ENCODE measurements around the gene PPA2.

The PPA2 gene

GRCh38 chr4:105351861-105352260 is 122.0 kb downstream of the PPA2 start (continued):
- no peak for TF ChIP-seq ZNF639 (tag by site-specific recombination; IDR thresholded peaks at IDR 0.05)
- TF ChIP-seq ZNF133 (tag by site-specific recombination; IDR thresholded peaks at IDR 0.05): no peak

GRCh38 chr4:105350859-105351490 is 122.9 kb downstream of the PPA2 start:
- Histone ChIP-seq H3K4me1 (ENCODE audit: control insufficient read depth, insufficient read depth, low read length) (no peaks in the 10 kb centered on the region), H3K36me3 (ENCODE audit: control insufficient read depth in 2 of 2, insufficient read depth in 1 of 2, low read length in 2 of 2) (no peaks in the 10 kb centered on the region), H3K9me3 (ENCODE audit: control insufficient read depth, insufficient read depth, low read depth, low read length) (no peaks in the 10 kb centered on the region), H3K4me3 (ENCODE audit: low read depth, low read length) (no peak overlapping the region), H3K27ac (ENCODE audit: extremely low read depth, low read depth, low read length) (no peak overlapping the region)
- ChIA-PET CTCF (no interaction called here), POLR2A (no interaction called here)
- TF ChIP-seq ZNF302 (tag by site-specific recombination; IDR thresholded peaks at IDR 0.05; ENCODE audit: low read depth) (no peak), PRDM6 (tag by site-specific recombination; IDR thresholded peaks at IDR 0.05) (peak; percentile 83)

- H3K9me3 ChIP-seq (ENCODE audit: control insufficient read depth, insufficient read depth, low read depth, low read length): no peaks in the 10 kb centered on the region
- CTCF ChIA-PET: no interaction called here
- H3K36me3 ChIP-seq (ENCODE audit: control insufficient read depth in 2 of 2, insufficient read depth in 1 of 2, low read length in 2 of 2): no peaks in the 10 kb centered on the region
- 0 out of 2 replicates have a peak, but pooled peaks cover 4% of the 10 kb centered on the region for H3K4me1 ChIP-seq (ENCODE audit: control insufficient read depth, insufficient read depth, low read length)
- no peak overlapping the region for H3K4me3 ChIP-seq (ENCODE audit: low read depth, low read length)
- no peak overlapping the region for H3K27ac ChIP-seq (ENCODE audit: extremely low read depth, low read depth, low read length)
- TF ChIP-seq ZNF214 (tag by site-specific recombination; IDR thresholded peaks at IDR 0.05; ENCODE audit: borderline replicate concordance) (no peak), ZNF335 (tag by site-specific recombination; conservative IDR thresholded peaks at IDR 0.05) (no peak), ZEB2 (tag by site-specific recombination; IDR thresholded peaks at IDR 0.05) (no peak), ZFP69B (tag by site-specific recombination; IDR thresholded peaks at IDR 0.05) (no peak), ZNF133 (tag by site-specific recombination; IDR thresholded peaks at IDR 0.05) (no peak), ZNF366 (tag by site-specific recombination; conservative IDR thresholded peaks at IDR 0.05) (no peak), ZNF777 (tag by site-specific recombination; IDR thresholded peaks at IDR 0.05; ENCODE audit: borderline replicate concordance) (no peak), BCL6B (tag by site-specific recombination; IDR thresholded peaks at IDR 0.05) (no peak), ZNF670 (tag by site-specific recombination; IDR thresholded peaks at IDR 0.05; ENCODE audit: low read depth) (no peak), ZNF664 (tag by site-specific recombination; IDR thresholded peaks at IDR 0.05) (no peak), ZNF311 (tag by site-specific recombination; IDR thresholded peaks at IDR 0.05; ENCODE audit: borderline replicate concordance) (no peak)
- POLR2A ChIA-PET: no interaction called here
These were observed 125.1 kb downstream of the PPA2 start for GRCh38 chr4:105348719-105349118.

- ChIA-PET CTCF (interaction anchor here (0.5 kb wide), 1 partner anchor 164 kb away, joined by 3 read pairs; no protein-coding TSS in a partner anchor), POLR2A (no interaction called here)
- no peak for TF ChIP-seq ZNF112 (tag by site-specific recombination; IDR thresholded peaks at IDR 0.05)
- TF ChIP-seq ZNF776 (tag by site-specific recombination; IDR thresholded peaks at IDR 0.05; ENCODE audit: borderline replicate concordance): no peak
- TF ChIP-seq ZIC2 (tag by site-specific recombination; IDR thresholded peaks at IDR 0.05): no peak
- no peaks in the 10 kb centered on the region for H3K36me3 ChIP-seq (ENCODE audit: control insufficient read depth in 2 of 2, insufficient read depth in 1 of 2, low read length in 2 of 2)
- no peaks in the 10 kb centered on the region for H3K9me3 ChIP-seq (ENCODE audit: control insufficient read depth, insufficient read depth, low read depth, low read length)
- H3K4me1 ChIP-seq (ENCODE audit: control insufficient read depth, insufficient read depth, low read length): 0 out of 2 replicates have a peak, but pooled peaks cover 8% of the 10 kb centered on the region
- H3K4me3 ChIP-seq (ENCODE audit: low read depth, low read length): no peak overlapping the region
- no peak overlapping the region for H3K27ac ChIP-seq (ENCODE audit: extremely low read depth, low read depth, low read length)
These were observed 127.0 kb downstream of the PPA2 start for GRCh38 chr4:105346869-105347268.
